Mesendoderm (in vitro differentiated cells): ENCODE measurements around the gene NUDT9.
"Not testable (repeated sequence)": the region's sequence is repeated elsewhere in the genome, so short reads cannot be mapped to it uniquely, and the experiment has no call there.

ENCODE experiments used
- DNase-seq: peaks from one replicate; pipeline ENCODE4 v3.0.0; 2013
- H2AK5ac ChIP-seq: 2 replicates; pipeline ENCODE4 v1.6.1; 2013; ENCODE audit warnings: low read length, inconsistent platforms
- H2BK120ac ChIP-seq: 2 replicates; pipeline ENCODE4 v1.6.1; 2013; ENCODE audit warnings: low read depth, mild to moderate bottlenecking, low read length, moderate library complexity, mixed read lengths
- H2BK15ac ChIP-seq: replicated peaks from 2 replicates; pipeline ENCODE4 v1.6.1; 2013; ENCODE audit warnings: low read depth, mild to moderate bottlenecking, moderate library complexity
- H2BK5ac ChIP-seq: 2 replicates; pipeline ENCODE4 v1.6.1; 2013; ENCODE audit warnings: low read length, inconsistent platforms
- H3K18ac ChIP-seq: 2 replicates; pipeline ENCODE4 v1.6.1; 2013; ENCODE audit warnings: mild to moderate bottlenecking, low read length, mixed read lengths
- H3K23ac ChIP-seq: one replicate; pipeline ENCODE4 v1.6.1; 2013; ENCODE audit warnings: low read length
- H3K27ac ChIP-seq: 2 replicates; pipeline ENCODE4 v1.5.1; 2013; ENCODE audit warnings: low read depth, mild to moderate bottlenecking, inconsistent platforms, low read length, moderate library complexity
- H3K27me3 ChIP-seq: 2 replicates; pipeline ENCODE4 v1.6.1; 2013; ENCODE audit warnings: low read length, control low read depth, mild to moderate bottlenecking, inconsistent platforms; ENCODE audit not compliant: insufficient read depth, poor library complexity
- H3K36me3 ChIP-seq: 2 replicates; pipeline ENCODE4 v1.6.1; 2013; ENCODE audit warnings: low read length, inconsistent platforms; ENCODE audit not compliant: control insufficient read depth, insufficient read depth
- H3K4ac ChIP-seq: one replicate; pipeline ENCODE4 v1.6.1; 2013; ENCODE audit warnings: low read depth, mild to moderate bottlenecking, low read length, moderate library complexity
- H3K4me1 ChIP-seq: 2 replicates; pipeline ENCODE4 v1.6.1; 2013; ENCODE audit warnings: low read depth, low read length, inconsistent platforms; ENCODE audit not compliant: control insufficient read depth
- H3K4me2 ChIP-seq: 2 replicates; pipeline ENCODE4 v1.6.1; 2013; ENCODE audit warnings: low read length
- H3K4me3 ChIP-seq: 2 replicates; pipeline ENCODE4 v1.5.1; 2013; ENCODE audit warnings: mild to moderate bottlenecking, low read length
- H3K56ac ChIP-seq: one replicate; pipeline ENCODE4 v1.6.1; 2013; ENCODE audit warnings: low read length
- H3K79me1 ChIP-seq: 2 replicates; pipeline ENCODE4 v1.6.1; 2013; ENCODE audit warnings: low read length, inconsistent platforms
- H3K79me2 ChIP-seq: 2 replicates; pipeline ENCODE4 v1.6.1; 2013; ENCODE audit warnings: mild to moderate bottlenecking, low read length; ENCODE audit not compliant: control insufficient read depth, insufficient read depth
- H3K9ac ChIP-seq: 2 replicates; pipeline ENCODE4 v1.6.1; 2013; ENCODE audit warnings: low read length, inconsistent platforms
- H4K5ac ChIP-seq: one replicate; pipeline ENCODE4 v1.6.1; 2013; ENCODE audit warnings: low read length
- H4K8ac ChIP-seq: one replicate; pipeline ENCODE4 v1.6.1; 2013; ENCODE audit warnings: low read depth, mild to moderate bottlenecking, control low read depth, low read length, moderate library complexity
- WGBS: extraction: QIAGEN DNeasy Blood & Tissue Kit; methylation state at CpG from one replicate; pipeline ENCODE4 v1.1.7; 2013; ENCODE audit warnings: low lambda C conversion rate, missing lambda C conversion rate; ENCODE audit not compliant: insufficient coverage; ENCODE audit errors: extremely low coverage; 5-methylcytosine and 5-hydroxymethylcytosine counted together

NUDT9 gene

DNA sequence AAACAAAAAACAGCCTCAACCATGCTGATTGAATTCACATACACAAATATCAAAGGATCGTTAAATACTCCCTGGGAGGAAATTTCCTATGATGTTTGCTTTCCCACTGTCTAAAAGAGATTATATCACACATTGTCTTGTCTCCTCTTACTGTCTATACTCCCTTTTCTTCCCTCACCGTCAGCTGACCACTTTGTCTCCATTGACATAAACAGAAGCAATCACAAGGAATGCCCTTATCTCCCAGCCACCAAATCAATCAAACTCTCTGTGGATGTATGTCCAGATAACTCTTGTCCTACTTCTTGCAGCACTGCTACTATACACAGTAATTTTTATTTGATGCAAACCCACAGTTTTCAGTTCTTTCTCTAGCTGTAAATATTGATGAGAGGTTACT is 12.2 kb upstream of the NUDT9 start:
- Histone ChIP-seq H2AK5ac (no peak overlapping the region), H3K36me3 (no peaks in the 10 kb centered on the region), H3K27ac (no peak overlapping the region), H2BK120ac (no peak overlapping the region), H3K27me3 (no peaks in the 10 kb centered on the region), H4K5ac (no peak overlapping the region), H3K9ac (no peak overlapping the region), H3K4me3 (no peak overlapping the region), H3K18ac (no peak overlapping the region), H3K4me2 (no peak overlapping the region), H3K4me1 (no peaks in the 10 kb centered on the region), H3K23ac (no peak overlapping the region), H2BK15ac (no peak overlapping the region), H3K79me2 (no peaks in the 10 kb centered on the region), H2BK5ac (no peak overlapping the region), H3K56ac (no peak overlapping the region), H3K4ac (no peak overlapping the region), H4K8ac (no peak overlapping the region), H3K79me1 (no peaks in the 10 kb centered on the region)
- WGBS: no CpG with 5 or more reads among the region's 2 CpGs
- DNase-seq: no peak

DNA sequence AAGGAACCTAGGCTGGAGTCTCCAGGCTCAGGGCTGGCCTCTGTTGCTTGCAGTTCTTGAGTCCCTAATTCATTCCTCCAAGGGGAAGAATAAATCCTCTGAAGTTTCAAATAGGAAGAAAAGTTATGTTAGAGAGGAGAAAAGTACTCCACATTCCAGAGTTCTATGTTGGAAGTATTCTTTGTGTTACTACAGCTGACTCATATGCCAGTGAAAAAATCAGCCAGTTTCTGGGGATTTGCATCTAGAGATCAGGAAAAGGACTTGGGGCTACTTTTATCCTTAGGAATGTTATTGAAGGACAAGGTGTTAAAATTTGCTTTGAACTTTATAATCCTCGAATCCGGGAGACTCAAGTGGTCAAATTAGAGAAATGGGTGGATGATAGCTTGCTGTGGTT is 11.7 kb upstream of the NUDT9 start:
- Histone ChIP-seq H4K5ac (no peak overlapping the region), H3K79me1 (no peaks in the 10 kb centered on the region), H2BK5ac (no peak overlapping the region), H3K4ac (no peak overlapping the region), H3K4me3 (no peak overlapping the region), H3K4me1 (no peaks in the 10 kb centered on the region), H2AK5ac (no peak overlapping the region), H2BK15ac (no peak overlapping the region), H3K56ac (no peak overlapping the region), H3K79me2 (no peaks in the 10 kb centered on the region), H3K4me2 (no peak overlapping the region), H3K18ac (no peak overlapping the region), H3K9ac (no peak overlapping the region), H3K27me3 (no peaks in the 10 kb centered on the region), H4K8ac (no peak overlapping the region), H3K36me3 (no peaks in the 10 kb centered on the region), H2BK120ac (no peak overlapping the region), H3K27ac (no peak overlapping the region), H3K23ac (no peak overlapping the region)
- no peak for DNase-seq
- WGBS: no CpG with 5 or more reads among the region's 2 CpGs

DNA sequence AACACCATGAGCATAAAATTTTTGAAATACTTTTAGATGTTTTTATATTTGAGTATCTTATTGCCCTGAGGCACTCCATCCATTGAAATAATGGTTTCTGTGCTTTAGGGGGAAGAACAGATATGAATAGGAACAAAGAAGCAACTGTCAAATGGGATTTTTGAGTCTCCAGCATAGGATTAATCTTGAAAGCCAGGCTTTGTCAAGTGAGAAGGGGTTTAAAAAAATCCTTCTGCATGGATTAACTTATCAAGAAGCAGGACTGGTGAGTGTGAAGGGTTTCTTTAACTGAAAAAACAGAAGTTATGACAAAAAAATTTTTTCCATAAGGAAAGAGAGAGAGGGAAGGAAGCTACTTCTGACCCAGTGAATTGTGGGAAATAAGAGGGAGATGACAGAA is 7.6 kb upstream of the NUDT9 start:
- Histone ChIP-seq H3K36me3 (no peaks in the 10 kb centered on the region), H2BK120ac (no peak overlapping the region), H3K79me2 (no peaks in the 10 kb centered on the region), H3K4me2 (no peak overlapping the region), H4K8ac (no peak overlapping the region), H3K4me3 (no peak overlapping the region), H3K27me3 (no peaks in the 10 kb centered on the region), H4K5ac (no peak overlapping the region), H2AK5ac (no peak overlapping the region), H3K56ac (no peak overlapping the region), H3K4ac (no peak overlapping the region), H3K27ac (no peak overlapping the region), H3K79me1 (no peaks in the 10 kb centered on the region), H3K4me1 (no peaks in the 10 kb centered on the region), H3K9ac (no peak overlapping the region), H3K18ac (no peak overlapping the region), H2BK5ac (no peak overlapping the region), H2BK15ac (no peak overlapping the region), H3K23ac (no peak overlapping the region)
- no peak for DNase-seq

- H3K23ac ChIP-seq: no peak overlapping the region
- no peak overlapping the region for H3K4ac ChIP-seq
- H3K27ac ChIP-seq: no peak overlapping the region
- DNase-seq: no peak
- no peak overlapping the region for H3K9ac ChIP-seq
- no peak overlapping the region for H3K56ac ChIP-seq
- H3K18ac ChIP-seq: no peak overlapping the region
- H2BK15ac ChIP-seq: no peak overlapping the region
- H3K79me1 ChIP-seq: no peaks in the 10 kb centered on the region
- H4K5ac ChIP-seq: no peak overlapping the region
- H2AK5ac ChIP-seq: no peak overlapping the region
- H3K4me1 ChIP-seq: peaks cover 4% of the 10 kb centered on the region
- H2BK120ac ChIP-seq: no peak overlapping the region
- whole genome bisulfite sequencing: no CpG with 5 or more reads among the region's 3 CpGs
- H3K27me3 ChIP-seq: no peaks in the 10 kb centered on the region
- no peak overlapping the region for H3K4me3 ChIP-seq
- no peak overlapping the region for H3K4me2 ChIP-seq
- H3K36me3 ChIP-seq: no peaks in the 10 kb centered on the region
- no peaks in the 10 kb centered on the region for H3K79me2 ChIP-seq
- H2BK5ac ChIP-seq: no peak overlapping the region
- no peak overlapping the region for H4K8ac ChIP-seq
Measured at GRCh38 chr4:87416965-87417364, 5.4 kb upstream of the NUDT9 start.

GRCh38 chr4:87418410-87418809 is 4.0 kb upstream of the NUDT9 start:
- not testable (repeated sequence) for H3K36me3 ChIP-seq, H2BK5ac ChIP-seq, H4K8ac ChIP-seq, H3K9ac ChIP-seq, H3K4me2 ChIP-seq, H3K27ac ChIP-seq, H3K23ac ChIP-seq, H2AK5ac ChIP-seq, H3K4me3 ChIP-seq, H4K5ac ChIP-seq, DNase-seq, H3K79me1 ChIP-seq, H3K4ac ChIP-seq, H3K56ac ChIP-seq, H2BK120ac ChIP-seq, H3K18ac ChIP-seq, H3K4me1 ChIP-seq, H3K79me2 ChIP-seq, H2BK15ac ChIP-seq, H3K27me3 ChIP-seq
- no CpG with 5 or more reads among the region's 4 CpGs for WGBS

GRCh38 chr4:87419578-87420249 is 2.7 kb upstream of the NUDT9 start:
- Histone ChIP-seq H3K4me3 (no peak overlapping the region), H3K27ac (no peak overlapping the region), H3K56ac (no peak overlapping the region), H2AK5ac (no peak overlapping the region), H3K23ac (no peak overlapping the region), H2BK15ac (no peak overlapping the region), H4K5ac (no peak overlapping the region), H3K36me3 (no peaks in the 10 kb centered on the region), H3K4me2 (no peak overlapping the region), H3K27me3 (no peaks in the 10 kb centered on the region), H4K8ac (peak overlapping the region; percentile 65), H3K79me2 (peaks cover 12% of the 10 kb centered on the region), H3K18ac (no peak overlapping the region), H3K4me1 (peaks cover 7% of the 10 kb centered on the region), H3K4ac (no peak overlapping the region), H2BK5ac (no peak overlapping the region), H3K9ac (no peak overlapping the region), H3K79me1 (peaks cover 3% of the 10 kb centered on the region), H2BK120ac (no peak overlapping the region)
- no peak for DNase-seq
- no CpG with 5 or more reads among the region's 5 CpGs for WGBS
